HG03039 (cell line): ENCODE results near the gene HOXA7.

Experiments
- ATAC-seq: cut with Tn5 transposase; IDR thresholded peaks from one replicate; pipeline ENCODE4 v1.9.1; 2021; ENCODE audit warnings: mild to moderate bottlenecking, moderate library complexity; ENCODE audit not compliant: unreplicated experiment

HOXA7 gene

GRCh38 chr7:27182861-27183681, 26.6 kb upstream of the HOXA7 start:
- ATAC-seq = no peak

- no peak for ATAC-seq
Measured at GRCh38 chr7:27182285-27182841, 25.9 kb upstream of the HOXA7 start.

- ATAC-seq = no peak
Measured at GRCh38 chr7:27181795-27182275, 25.4 kb upstream of the HOXA7 start.

- ATAC-seq = no peak
Measured at GRCh38 chr7:27180431-27181420, 24.3 kb upstream of the HOXA7 start.

GRCh38 chr7:27179503-27180430, 23.3 kb upstream of the HOXA7 start:
- ATAC-seq = no peak

GRCh38 chr7:27179030-27179429, 22.6 kb upstream of the HOXA7 start:
- no peak for ATAC-seq

GRCh38 chr7:27178366-27178765, 21.9 kb upstream of the HOXA7 start:
- ATAC-seq = no peak

GRCh38 chr7:27177795-27178320, 21.4 kb upstream of the HOXA7 start:
- ATAC-seq = no peak

- no peak for ATAC-seq
Measured at GRCh38 chr7:27176962-27177794, 20.7 kb upstream of the HOXA7 start.

- ATAC-seq = no peak
Measured at GRCh38 chr7:27176524-27176845, 20.0 kb upstream of the HOXA7 start.

- ATAC-seq = no peak
Measured at GRCh38 chr7:27175626-27176523, 19.4 kb upstream of the HOXA7 start.

- no peak for ATAC-seq
Measured at GRCh38 chr7:27174874-27175625, 18.6 kb upstream of the HOXA7 start.

- ATAC-seq = no peak
Measured at GRCh38 chr7:27173956-27174873, 17.7 kb upstream of the HOXA7 start, which contains the start of gene HOXA10. Gene HOXA10 (minus strand): TSS chr7:27174320. CDS start chr7:27174306, 14 bp downstream.

- ATAC-seq = no peak
Measured at GRCh38 chr7:27173511-27173955, 17.1 kb upstream of the HOXA7 start.

- ATAC-seq = no peak
Measured at GRCh38 chr7:27172823-27173510, 16.5 kb upstream of the HOXA7 start.
